MM.1S (cell line): ENCODE measurements around the gene ALG14.

ENCODE experiments used
- DNase-seq: peaks from one replicate; pipeline ENCODE4 v3.0.0-alpha.2; 2015
- H2AFZ ChIP-seq: fragments of 300-600 bp; sonication (generic); 2 replicates; pipeline ENCODE4 v1.6.0; 2016; ENCODE audit warnings: antibody characterized with exemption, low read length
- H3F3A ChIP-seq: fragments of 300-600 bp; sonication (generic); 2 replicates; pipeline ENCODE4 v1.6.1; 2016; ENCODE audit warnings: mild to moderate bottlenecking, antibody characterized with exemption, low read length, moderate library complexity, mixed read lengths; ENCODE audit not compliant: insufficient read depth
- H3K27ac ChIP-seq: fragments of 300-600 bp; sonication (generic); 2 replicates; pipeline ENCODE4 v1.5.1; 2016; ENCODE audit warnings: mild to moderate bottlenecking, low read length
- H3K27me3 ChIP-seq: fragments of 300-600 bp; sonication (generic); replicated peaks from 2 replicates; pipeline ENCODE4 v1.6.0; 2016; ENCODE audit warnings: low read length; ENCODE audit not compliant: insufficient read depth
- H3K36me3 ChIP-seq: fragments of 300-600 bp; sonication (generic); replicated peaks from 2 replicates; pipeline ENCODE4 v1.6.1; 2016; ENCODE audit warnings: mild to moderate bottlenecking, low read length, mixed read lengths; ENCODE audit not compliant: insufficient read depth
- H3K4me1 ChIP-seq: fragments of 300-600 bp; sonication (generic); 2 replicates; pipeline ENCODE4 v1.6.1; 2016; ENCODE audit warnings: low read length, mixed read lengths
- H3K4me2 ChIP-seq: fragments of 300-600 bp; sonication (generic); 2 replicates; pipeline ENCODE4 v1.6.0; 2016; ENCODE audit warnings: low read depth, low read length
- H3K4me3 ChIP-seq: fragments of 300-600 bp; sonication (generic); 2 replicates; pipeline ENCODE4 v1.5.1; 2016; ENCODE audit warnings: low read length, mixed read lengths
- H3K79me2 ChIP-seq: fragments of 300-600 bp; sonication (generic); 2 replicates; pipeline ENCODE4 v1.6.1; 2016; ENCODE audit warnings: mixed run types, low read length, mixed read lengths
- H3K9ac ChIP-seq: fragments of 300-600 bp; sonication (generic); 2 replicates; pipeline ENCODE4 v1.6.1; 2016; ENCODE audit warnings: low read length, mixed read lengths
- H3K9me2 ChIP-seq: fragments of 300-600 bp; sonication (generic); replicated peaks from 2 replicates; pipeline ENCODE4 v1.6.1; 2016; ENCODE audit warnings: mild to moderate bottlenecking, low read length, mixed read lengths; ENCODE audit not compliant: insufficient read depth
- H3K9me3 ChIP-seq: fragments of 300-600 bp; sonication (generic); replicated peaks from 2 replicates; pipeline ENCODE4 v1.6.1; 2016; ENCODE audit warnings: mild to moderate bottlenecking, low read length, mixed read lengths; ENCODE audit not compliant: insufficient read depth
- H4K20me1 ChIP-seq: fragments of 300-600 bp; sonication (generic); 2 replicates; pipeline ENCODE4 v1.6.1; 2016; ENCODE audit warnings: mild to moderate bottlenecking, low read length, moderate library complexity, mixed read lengths; ENCODE audit not compliant: insufficient read depth
- EZH2 ChIP-seq: fragments of 300-600 bp; sonication (generic); optimal IDR thresholded peaks from 2 replicates; pipeline ENCODE3; 2017; ENCODE audit warnings: low read depth, mild to moderate bottlenecking, antibody characterized with exemption, low read length, mixed read lengths
- EZH2phosphoT487 ChIP-seq: fragments of 300-600 bp; sonication (generic); IDR thresholded peaks from 2 replicates; pipeline ENCODE4 v1.6.1; 2018; ENCODE audit warnings: antibody characterized with exemption, low read length
- TF ChIP-seq, protein P1 (sequence below): fragments of 300-600 bp; sonication (generic); IDR thresholded peaks from 2 replicates; pipeline ENCODE4 v1.5.1; 2016; ENCODE audit warnings: antibody characterized with exemption, low read length, mixed read lengths

ALG14 gene

GRCh38 chr1:95040032-95040525 lies 32.7 kb downstream of the ALG14 start:
- H4K20me1 ChIP-seq: no peaks in the 10 kb centered on the region
- H3K4me1 ChIP-seq: no peaks in the 10 kb centered on the region
- DNase-seq: no peak
- H3F3A ChIP-seq: no peaks in the 10 kb centered on the region
- H3K4me2 ChIP-seq: no peak overlapping the region
- H3K79me2 ChIP-seq: no peaks in the 10 kb centered on the region
- H3K9me3 ChIP-seq: no peaks in the 10 kb centered on the region
- no peak overlapping the region for H3K9ac ChIP-seq
- no peak overlapping the region for H3K4me3 ChIP-seq
- H2AFZ ChIP-seq: no peak overlapping the region
- no peak overlapping the region for H3K27ac ChIP-seq
- H3K36me3 ChIP-seq: no peaks in the 10 kb centered on the region
- H3K9me2 ChIP-seq: no peaks in the 10 kb centered on the region
- no peak for TF ChIP-seq EZH2phosphoT487
- TF ChIP-seq EZH2: no peak
- TF ChIP-seq, protein P1, sequence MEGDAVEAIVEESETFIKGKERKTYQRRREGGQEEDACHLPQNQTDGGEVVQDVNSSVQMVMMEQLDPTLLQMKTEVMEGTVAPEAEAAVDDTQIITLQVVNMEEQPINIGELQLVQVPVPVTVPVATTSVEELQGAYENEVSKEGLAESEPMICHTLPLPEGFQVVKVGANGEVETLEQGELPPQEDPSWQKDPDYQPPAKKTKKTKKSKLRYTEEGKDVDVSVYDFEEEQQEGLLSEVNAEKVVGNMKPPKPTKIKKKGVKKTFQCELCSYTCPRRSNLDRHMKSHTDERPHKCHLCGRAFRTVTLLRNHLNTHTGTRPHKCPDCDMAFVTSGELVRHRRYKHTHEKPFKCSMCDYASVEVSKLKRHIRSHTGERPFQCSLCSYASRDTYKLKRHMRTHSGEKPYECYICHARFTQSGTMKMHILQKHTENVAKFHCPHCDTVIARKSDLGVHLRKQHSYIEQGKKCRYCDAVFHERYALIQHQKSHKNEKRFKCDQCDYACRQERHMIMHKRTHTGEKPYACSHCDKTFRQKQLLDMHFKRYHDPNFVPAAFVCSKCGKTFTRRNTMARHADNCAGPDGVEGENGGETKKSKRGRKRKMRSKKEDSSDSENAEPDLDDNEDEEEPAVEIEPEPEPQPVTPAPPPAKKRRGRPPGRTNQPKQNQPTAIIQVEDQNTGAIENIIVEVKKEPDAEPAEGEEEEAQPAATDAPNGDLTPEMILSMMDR: no peak
- H3K27me3 ChIP-seq: no peaks in the 10 kb centered on the region

DNA sequence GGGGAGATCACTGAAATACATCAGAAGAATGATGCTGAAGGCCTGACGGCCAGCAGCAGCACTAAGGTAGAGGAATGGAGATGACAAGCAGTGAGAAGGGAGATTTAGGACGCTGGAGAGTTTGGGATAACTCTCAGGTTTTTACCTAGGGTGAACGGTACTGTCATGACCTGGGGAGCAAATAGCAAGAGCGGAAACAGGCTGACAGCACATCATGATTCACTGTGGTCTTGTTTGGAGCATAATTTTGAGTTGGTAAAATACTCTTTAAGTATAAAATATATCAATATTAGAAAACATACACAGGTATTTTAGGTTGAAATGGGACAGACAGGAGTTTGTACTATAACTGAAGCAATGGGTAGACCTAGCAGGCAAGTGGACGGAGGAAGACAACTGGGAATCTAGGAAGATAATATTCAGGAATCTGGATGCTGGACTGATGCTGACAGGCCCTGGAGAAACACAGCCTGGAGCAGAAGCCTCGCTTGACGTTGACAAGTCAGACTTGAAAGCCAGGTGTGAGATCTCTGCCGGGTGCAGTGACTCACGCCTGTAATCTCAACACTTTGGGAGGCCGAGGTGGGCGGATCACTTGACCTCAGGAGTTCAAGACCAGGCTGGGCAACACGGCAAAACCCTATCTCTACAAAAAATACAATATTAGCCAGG lies 33.3 kb downstream of the ALG14 start:
- Histone ChIP-seq H3K9ac (no peak overlapping the region), H3K9me3 (no peaks in the 10 kb centered on the region), H2AFZ (no peak overlapping the region), H3K79me2 (no peaks in the 10 kb centered on the region), H3K9me2 (no peaks in the 10 kb centered on the region), H3F3A (no peaks in the 10 kb centered on the region), H3K27me3 (no peaks in the 10 kb centered on the region), H3K36me3 (no peaks in the 10 kb centered on the region), H3K4me3 (no peak overlapping the region), H3K4me1 (no peaks in the 10 kb centered on the region), H4K20me1 (no peaks in the 10 kb centered on the region), H3K27ac (no peak overlapping the region), H3K4me2 (no peak overlapping the region)
- TF ChIP-seq EZH2 (no peak), EZH2phosphoT487 (no peak)
- TF ChIP-seq, protein P1: no peak
- no peak for DNase-seq

DNA sequence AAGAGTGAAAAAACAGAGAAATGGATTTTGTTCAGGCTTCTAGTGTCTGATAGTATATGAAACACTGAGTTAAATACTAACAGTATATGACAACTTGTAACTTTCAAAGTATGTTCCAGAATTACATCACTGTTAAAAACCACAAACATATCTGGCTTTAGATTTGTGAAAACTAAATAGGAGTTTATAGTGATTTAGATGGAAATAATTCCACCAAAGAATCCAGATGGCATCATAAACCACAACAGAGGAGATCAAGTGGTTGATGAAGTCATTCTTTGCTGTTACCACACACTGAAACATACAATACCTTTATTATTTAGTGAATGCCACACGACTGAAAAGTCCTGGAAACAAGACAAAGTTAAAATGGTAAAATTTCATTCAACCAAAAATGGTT lies 37.2 kb downstream of the ALG14 start:
- Histone ChIP-seq H4K20me1 (no peaks in the 10 kb centered on the region), H3K4me2 (no peak overlapping the region), H3K36me3 (no peaks in the 10 kb centered on the region), H3K4me3 (no peak overlapping the region), H2AFZ (no peak overlapping the region), H3K9ac (no peak overlapping the region), H3K9me3 (no peaks in the 10 kb centered on the region), H3K79me2 (no peaks in the 10 kb centered on the region), H3K27me3 (no peaks in the 10 kb centered on the region), H3K27ac (no peak overlapping the region), H3K9me2 (no peaks in the 10 kb centered on the region), H3K4me1 (no peaks in the 10 kb centered on the region), H3F3A (no peaks in the 10 kb centered on the region)
- TF ChIP-seq EZH2phosphoT487 (no peak), EZH2 (no peak)
- TF ChIP-seq, protein P1: no peak
- no peak for DNase-seq
